Keratinocyte (primary cell): Measurements from ENCODE around the gene HDGFL3. TPM values are rescaled to one million over a fixed set of nuclear protein-coding genes. Genes with fewer than 3 reads are reported as not detected.

Source experiments
- DNase-seq: peaks from one replicate; pipeline ENCODE4 v3.0.0-alpha.2; 2011; ENCODE audit warnings: low read depth, missing footprints, low spot score
- FAIRE-seq: peaks from 2 replicates; lab custom pipeline; 2011; peaks lifted over from hg19 to GRCh38; lab: Jason Lieb, UNC
- H2AFZ ChIP-seq: 2 replicates; pipeline ENCODE4 v1.6.0; 2012; ENCODE audit warnings: low read length, control low read depth, inconsistent platforms; ENCODE audit not compliant: control insufficient read depth
- H3K27ac ChIP-seq: 2 replicates; pipeline ENCODE4 v1.5.1; 2011; ENCODE audit warnings: low read length; ENCODE audit not compliant: control insufficient read depth, insufficient read depth
- H3K27me3 ChIP-seq: 3 replicates; pipeline ENCODE4 v1.6.0; 2011; ENCODE audit warnings: low read length; ENCODE audit not compliant: control insufficient read depth, insufficient read depth; ENCODE audit errors: extremely low read depth
- H3K36me3 ChIP-seq, 2 experiments: 2 replicates in 1 of 2; 3 replicates in 1 of 2; pipeline ENCODE4 v1.5.1; 2011; ENCODE audit warnings: low read length in 2 of 2, mild to moderate bottlenecking in 1 of 2; ENCODE audit not compliant: control insufficient read depth in 2 of 2, insufficient read depth in 2 of 2; ENCODE audit errors: extremely low read depth in 1 of 2
- H3K4me1 ChIP-seq: 3 replicates; pipeline ENCODE4 v1.5.1; 2011; ENCODE audit warnings: low read length; ENCODE audit not compliant: control insufficient read depth, insufficient read depth; ENCODE audit errors: extremely low read depth
- H3K4me2 ChIP-seq: 3 replicates; pipeline ENCODE4 v1.6.0; 2011; ENCODE audit warnings: low read depth, low read length; ENCODE audit not compliant: control insufficient read depth, insufficient read depth; ENCODE audit errors: extremely low read depth
- H3K4me3 ChIP-seq, 3 experiments: fragments of 200-600 bp in 1 of 3; sonication (generic) in 1 of 3; 2 replicates in 2 of 3; 3 replicates in 1 of 3; pipeline ENCODE4 v1.5.1; 2011 to 2016; ENCODE audit warnings: low read length in 3 of 3, mild to moderate bottlenecking in 3 of 3, control low read depth in 2 of 3, inconsistent platforms in 1 of 3, low read depth in 1 of 3, mixed read lengths in 1 of 3, mixed run types in 1 of 3, moderate library complexity in 1 of 3; ENCODE audit not compliant: control insufficient read depth in 2 of 3, insufficient read depth in 2 of 3; ENCODE audit errors: extremely low read depth in 1 of 3
- H3K79me2 ChIP-seq: 2 replicates; pipeline ENCODE4 v1.6.0; 2012; ENCODE audit warnings: low read length; ENCODE audit not compliant: control insufficient read depth, insufficient read depth
- H3K9ac ChIP-seq: 3 replicates; pipeline ENCODE4 v1.6.0; 2011; ENCODE audit warnings: low read length; ENCODE audit not compliant: control insufficient read depth, insufficient read depth; ENCODE audit errors: extremely low read depth
- H3K9me1 ChIP-seq: 3 replicates; pipeline ENCODE4 v1.6.0; 2011; ENCODE audit warnings: low read length; ENCODE audit not compliant: control insufficient read depth, insufficient read depth; ENCODE audit errors: extremely low read depth
- H3K9me3 ChIP-seq: 2 replicates; pipeline ENCODE4 v1.5.1; 2012; ENCODE audit warnings: low read depth, low read length; ENCODE audit not compliant: control insufficient read depth
- H4K20me1 ChIP-seq: 3 replicates; pipeline ENCODE4 v1.6.0; 2011; ENCODE audit warnings: low read length; ENCODE audit not compliant: control insufficient read depth, insufficient read depth; ENCODE audit errors: extremely low read depth
- CTCF ChIP-seq, 3 experiments: IDR thresholded peaks in 1 of 3; conservative IDR thresholded peaks in 1 of 3; optimal IDR thresholded peaks in 1 of 3; 2 replicates in 2 of 3; 3 replicates in 1 of 3; pipeline versions ENCODE3 to v1.5.1; 2011; ENCODE audit warnings: low read length in 3 of 3, mild to moderate bottlenecking in 3 of 3, moderate library complexity in 2 of 3, control low read depth in 1 of 3, inconsistent platforms in 1 of 3; ENCODE audit not compliant: insufficient read depth in 2 of 3; ENCODE audit errors: extremely low read depth in 1 of 3
- EZH2 ChIP-seq: IDR thresholded peaks from one replicate; pipeline ENCODE4 v1.6.1; 2012; ENCODE audit warnings: inconsistent platforms, mild to moderate bottlenecking, low read length, moderate library complexity
- dilution Hi-C: fragments of 300-500 bp; cut with MboI; formaldehyde crosslinking; loops from one replicate; pipeline ENCODE4 v1.7.0; 2020; ENCODE audit warnings: low sequenced_read_pairs; ENCODE audit not compliant: extremely low pct_ligation_motif_present
- polyA plus RNA-seq, 5 experiments: library from polyadenylated mRNA; depleted of rRNA in 3 of 5; stranded (reverse) in 3 of 5; stranded (forward) in 1 of 5; unstranded in 1 of 5; fragments of >200 nt; gene quantifications; 1 replicate in 1 of 5; 2 replicates in 3 of 5; 3 replicates in 1 of 5; pipeline versions ENCODE4 v1.2.1 to v1.2.3, GENCODE V29; 2011 to 2012; ENCODE audit warnings: missing spikeins in 2 of 5, low read depth in 1 of 5, low replicate concordance in 1 of 5

The HDGFL3 gene
- polyA plus RNA-seq, 1 donor (not counting 4 experiments of a cell fraction or from before 2014, with no cell fraction given), result 35.1 TPM

DNA sequence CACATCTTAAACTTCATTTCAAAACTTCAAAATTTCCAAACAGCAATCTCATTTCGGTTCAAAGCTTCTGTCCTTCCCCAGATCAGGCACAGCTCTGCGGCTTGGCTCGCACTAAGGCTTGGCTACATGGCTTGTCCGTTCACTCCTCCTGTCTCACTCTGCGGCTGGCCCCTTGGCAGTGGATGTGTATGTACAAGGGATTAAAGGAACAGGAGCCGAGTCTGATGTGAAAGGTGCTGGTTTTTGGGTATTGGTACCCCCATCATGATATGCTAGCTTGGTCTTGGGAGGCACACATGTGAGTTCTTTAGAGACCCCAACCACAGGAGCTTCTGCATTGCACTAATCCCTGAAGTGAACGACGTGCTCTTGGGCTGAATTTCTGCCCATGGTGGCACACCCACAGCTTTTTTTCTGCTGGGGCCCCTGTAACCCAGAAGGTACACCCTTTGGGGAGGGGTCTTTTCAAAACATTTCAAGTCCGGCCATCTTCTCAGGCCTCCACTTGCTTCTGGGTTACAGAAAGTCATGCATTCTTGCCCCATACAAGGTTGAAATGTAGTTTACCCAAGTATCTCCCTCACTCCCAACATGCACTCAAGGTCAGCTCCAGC is 87.5 kb downstream of the HDGFL3 start:
- Histone ChIP-seq H3K9me3 (no peaks in the 10 kb centered on the region), H3K9me1 (no peaks in the 10 kb centered on the region), H3K9ac (no peak overlapping the region), H3K4me1 (no peaks in the 10 kb centered on the region), H3K79me2 (no peaks in the 10 kb centered on the region), H3K4me3 (no peak overlapping the region), H3K27ac (no peak overlapping the region), H3K27me3 (no peaks in the 10 kb centered on the region), H3K36me3 (no peaks in the 10 kb centered on the region), H2AFZ (no peak overlapping the region), H4K20me1 (no peaks in the 10 kb centered on the region), H3K4me2 (no peak overlapping the region)
- TF ChIP-seq CTCF (optimal IDR thresholded peaks at IDR 0.05 in 1 of 3, IDR thresholded peaks at IDR 0.05 in 1 of 3, conservative IDR thresholded peaks at IDR 0.05 in 1 of 3; ENCODE audit: extremely low read depth in 1 of 3, insufficient read depth in 2 of 3, low read length in 3 of 3) (no peak), EZH2 (no peak)
- no peak for FAIRE-seq
- dilution Hi-C loops, result no loop called here
- DNase-seq, result no peak

GRCh38 chr15:83118968-83119367 is 88.7 kb downstream of the HDGFL3 start:
- H3K4me3 ChIP-seq, result no peak overlapping the region
- no peak overlapping the region for H2AFZ ChIP-seq
- no peaks in the 10 kb centered on the region for H3K36me3 ChIP-seq
- H3K27me3 ChIP-seq, result no peaks in the 10 kb centered on the region
- no peaks in the 10 kb centered on the region for H3K9me3 ChIP-seq
- TF ChIP-seq CTCF (optimal IDR thresholded peaks at IDR 0.05 in 1 of 3, IDR thresholded peaks at IDR 0.05 in 1 of 3, conservative IDR thresholded peaks at IDR 0.05 in 1 of 3; ENCODE audit: extremely low read depth in 1 of 3, insufficient read depth in 2 of 3, low read length in 3 of 3) (no peak), EZH2 (no peak)
- no peak overlapping the region for H3K9ac ChIP-seq
- FAIRE-seq (no peak), DNase-seq (no peak)
- H3K9me1 ChIP-seq, result no peaks in the 10 kb centered on the region
- no peaks in the 10 kb centered on the region for H3K79me2 ChIP-seq
- H3K4me1 ChIP-seq, result no peaks in the 10 kb centered on the region
- no peak overlapping the region for H3K4me2 ChIP-seq
- dilution Hi-C loops, result no loop called here
- H3K27ac ChIP-seq, result no peak overlapping the region
- H4K20me1 ChIP-seq, result no peaks in the 10 kb centered on the region
